Spleen (tissue), 11 donors: ENCODE data around the gene RSPO3. TPM values are rescaled to one million over a fixed set of nuclear protein-coding genes. Genes with fewer than 3 reads are reported as not detected.

Source experiments
- DNase-seq: peaks from one replicate; pipeline ENCODE4 v3.0.0-alpha.2; 2020
- H3K27ac ChIP-seq, 8 donors: fragments of 200-600 bp; sonication (generic) in 7 of 8; 1 replicate in 4 of 8; 2 replicates in 4 of 8; pipeline versions ENCODE4 v1.5.0 to v1.8.0; 2016 to 2021; ENCODE audit warnings: inconsistent platforms in 4 of 8, mild to moderate bottlenecking in 4 of 8, moderate library complexity in 1 of 8
- H3K27me3 ChIP-seq, 7 donors: fragments of 200-600 bp; sonication (generic) in 6 of 7; replicated peaks in 1 of 7; 1 replicate in 4 of 7; 2 replicates in 3 of 7; pipeline versions ENCODE4 v1.5.0 to v1.8.0; 2016 to 2021; ENCODE audit warnings: inconsistent platforms in 3 of 7, mild to moderate bottlenecking in 1 of 7
- H3K36me3 ChIP-seq, 6 donors: fragments of 200-600 bp; sonication (generic) in 5 of 6; 1 replicate in 4 of 6; 2 replicates in 2 of 6; pipeline versions ENCODE4 v1.5.0 to v1.8.0; 2016 to 2021; ENCODE audit warnings: inconsistent platforms in 2 of 6
- H3K4me1 ChIP-seq, 6 donors: fragments of 200-600 bp; sonication (generic) in 5 of 6; 1 replicate in 3 of 6; 2 replicates in 3 of 6; pipeline versions ENCODE4 v1.5.0 to v1.8.0; 2016 to 2021; ENCODE audit warnings: inconsistent platforms in 3 of 6
- H3K4me3 ChIP-seq, 8 donors: fragments of 200-600 bp; sonication (generic) in 7 of 8; 1 replicate in 4 of 8; 2 replicates in 4 of 8; pipeline versions ENCODE4 v1.5.0 to v1.8.0; 2016 to 2021; ENCODE audit warnings: inconsistent platforms in 4 of 8, mild to moderate bottlenecking in 4 of 8, moderate library complexity in 2 of 8
- H3K9me3 ChIP-seq, 8 donors: fragments of 200-600 bp; sonication (generic) in 7 of 8; 1 replicate in 4 of 8; 2 replicates in 4 of 8; pipeline versions ENCODE4 v1.5.0 to v1.8.0; 2016 to 2021; ENCODE audit warnings: inconsistent platforms in 4 of 8
- CTCF ChIP-seq, 11 experiments: fragments of 200-600 bp in 7 of 11; fragments of 450-650 bp in 4 of 11; sonication (generic) in 4 of 11; IDR thresholded peaks in 8 of 11; conservative IDR thresholded peaks in 3 of 11; 1 replicate in 7 of 11; 2 replicates in 4 of 11; pipeline versions ENCODE4 v1.4.0 to v1.8.0; 2016 to 2021; ENCODE audit warnings: antibody characterized with exemption in 11 of 11, inconsistent platforms in 4 of 11, mild to moderate bottlenecking in 1 of 11
- POLR2A ChIP-seq, 3 donors: fragments of 450-650 bp; IDR thresholded peaks; one replicate each; pipeline ENCODE4 v1.5.1; 2017; ENCODE audit warnings: antibody characterized with exemption in 3 of 3, mild to moderate bottlenecking in 1 of 3
- POLR2AphosphoS5 ChIP-seq, 3 donors: sonication (generic); formaldehyde crosslinking; IDR thresholded peaks; one replicate each; pipeline ENCODE4 v1.5.1; 2017; ENCODE audit warnings: antibody characterized with exemption in 3 of 3
- WGBS, 5 donors: extraction: QIAGEN DNeasy Blood & Tissue Kit in 3 of 5; methylation state at CpG; one replicate each; pipeline versions ENCODE4 v1.1.5 to v1.1.7; 2013 to 2018; 5-methylcytosine and 5-hydroxymethylcytosine counted together
- intact Hi-C: fragments of 100-400 bp; cut with DNase I; formaldehyde crosslinking; loops from one replicate; pipeline ENCODE4 v1.15.0; 2023; ENCODE audit warnings: low total_unique reads
- polyA plus RNA-seq, 3 donors: library from polyadenylated mRNA; stranded (reverse); fragments of 200-250 nt; gene quantifications; one replicate each; pipeline ENCODE4 v1.2.1, GENCODE V29; 2013
- total RNA-seq, 7 donors: library from RNA; depleted of rRNA in 3 of 7; stranded (reverse); fragments of >200 nt in 3 of 7; fragmentation: NEBNext Ultra II Directional in 4 of 7; extraction: Animal tissue kit (Norgen Biotek cat#: 25700) in 4 of 7; gene quantifications; one replicate each; pipeline versions ENCODE4 v1.1.0 to v1.2.1, GENCODE V29; 2016 to 2021
- donor health status: healthy with polysubstance abuse.
- donor health status: DM: no; HTN: no; CAD: no; lungs with moderate emphysema.
- donor health status: DM: no; HTN: no; CAD: no.
- donor health status: Bipolar disorder and iron deficiency.
- donor health status: healthy.
- donor health status: DM: no; HTN: no; CAD: no.
- donor health status: DM: yes; HTN: yes; CAD: no.

RSPO3 gene
- total and polyA plus RNA-seq, 10 donors: 0.65 to 8.2 (median 1.5) TPM; not detected in 1

GRCh38 chr6:127131772-127132376, 13.4 kb downstream of the RSPO3 start:
- Histone ChIP-seq H3K27me3 (peaks cover 0 to 16% (median 0%) of the 10 kb centered on the region in 7 donors), H3K36me3 (no peaks in the 10 kb centered on the region), H3K27ac (no peak overlapping the region), H3K9me3 (no peaks in the 10 kb centered on the region), H3K4me1 (no peaks in the 10 kb centered on the region), H3K4me3 (no peak overlapping the region)
- no peak for TF ChIP-seq POLR2AphosphoS5 (IDR thresholded peaks at IDR 0.05)
- TF ChIP-seq CTCF (IDR thresholded peaks at IDR 0.05 in 8 of 11, conservative IDR thresholded peaks at IDR 0.05 in 3 of 11): no peak
- no peak for TF ChIP-seq POLR2A (IDR thresholded peaks at IDR 0.05)
- intact Hi-C loops: no loop called here
- DNase-seq: no peak

GRCh38 chr6:127134136-127134535, 15.7 kb downstream of the RSPO3 start:
- DNase-seq: no peak
- TF ChIP-seq POLR2A (IDR thresholded peaks at IDR 0.05): no peak
- no peak for TF ChIP-seq POLR2AphosphoS5 (IDR thresholded peaks at IDR 0.05)
- no peak for TF ChIP-seq CTCF (IDR thresholded peaks at IDR 0.05 in 8 of 11, conservative IDR thresholded peaks at IDR 0.05 in 3 of 11)
- Histone ChIP-seq H3K36me3 (no peaks in the 10 kb centered on the region), H3K27me3 (peaks cover 0 to 8% (median 0%) of the 10 kb centered on the region in 7 donors), H3K4me1 (no peaks in the 10 kb centered on the region), H3K9me3 (no peaks in the 10 kb centered on the region), H3K4me3 (no peak overlapping the region), H3K27ac (no peak overlapping the region)
- intact Hi-C loops: no loop called here
- 40 to 59% (median 54%) methylated on average over 1 of the region's 1 CpG for WGBS, 5 donors

GRCh38 chr6:127136786-127137185, 18.3 kb downstream of the RSPO3 start:
- Histone ChIP-seq H3K4me3 (no peak overlapping the region), H3K9me3 (no peaks in the 10 kb centered on the region), H3K36me3 (no peaks in the 10 kb centered on the region), H3K27me3 (peaks cover 0 to 8% (median 0%) of the 10 kb centered on the region in 7 donors), H3K4me1 (no peaks in the 10 kb centered on the region), H3K27ac (no peak overlapping the region)
- TF ChIP-seq POLR2A (IDR thresholded peaks at IDR 0.05): no peak
- TF ChIP-seq POLR2AphosphoS5 (IDR thresholded peaks at IDR 0.05): no peak
- TF ChIP-seq CTCF (IDR thresholded peaks at IDR 0.05 in 8 of 11, conservative IDR thresholded peaks at IDR 0.05 in 3 of 11): no peak
- WGBS, 5 donors: 70 to 90% (median 76%) methylated on average over 4 of the region's 4 CpGs
- intact Hi-C loops: no loop called here
- no peak for DNase-seq

GRCh38 chr6:127146932-127147331, 28.5 kb downstream of the RSPO3 start:
- Histone ChIP-seq H3K36me3 (no peaks in the 10 kb centered on the region), H3K27me3 (no peaks in the 10 kb centered on the region), H3K4me1 (no peaks in the 10 kb centered on the region), H3K9me3 (no peaks in the 10 kb centered on the region), H3K27ac (no peak overlapping the region), H3K4me3 (no peak overlapping the region)
- TF ChIP-seq CTCF (IDR thresholded peaks at IDR 0.05 in 8 of 11, conservative IDR thresholded peaks at IDR 0.05 in 3 of 11) (no peak), POLR2A (IDR thresholded peaks at IDR 0.05) (no peak), POLR2AphosphoS5 (IDR thresholded peaks at IDR 0.05) (no peak)
- 3 to 8% (median 6%) methylated on average over 5 of the region's 5 CpGs for WGBS, 5 donors
- intact Hi-C loops: no loop called here
- DNase-seq: no peak
